ENCODE results near the gene ADCY9. TPM values are rescaled to one million over a fixed set of nuclear protein-coding genes. Genes with fewer than 3 reads are reported as not detected.

The ADCY9 gene
- total RNA-seq, 1 experiment from 2014 or later: 9.8 TPM

DNA sequence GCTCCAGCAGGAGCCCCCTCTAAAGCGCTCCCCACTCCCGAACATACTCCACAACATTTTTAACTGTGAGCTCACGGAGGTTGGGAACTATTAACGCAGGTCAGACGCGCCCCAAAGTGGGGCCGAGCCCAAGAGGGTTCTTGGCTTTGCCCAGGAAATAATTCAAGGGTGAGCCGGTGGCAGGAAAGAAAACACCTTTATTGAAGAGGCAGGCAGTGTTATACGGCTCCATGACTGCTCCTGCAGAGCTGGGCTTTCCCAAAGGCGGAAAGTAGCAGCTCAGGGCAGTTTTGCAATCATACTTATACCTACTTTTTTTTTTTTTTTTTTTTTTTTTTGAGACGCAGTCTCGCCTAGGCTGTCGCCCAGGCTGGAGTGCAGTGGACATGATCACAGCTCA lies 6.2 kb downstream of the ADCY9 start:
- no peaks in the 10 kb centered on the region for H3K9me2 ChIP-seq (ENCODE audit: insufficient read depth)
- no peak for ATAC-seq
- no peak overlapping the region for H2AFZ ChIP-seq (ENCODE audit: low read depth, low read length, poor library complexity, severe bottlenecking)
- ChIA-PET CTCF (no interaction called here), RAD21 (ENCODE audit: low non-redundant PET in 1 of 2, low total read pairs in 2 of 2, uncharacterized antibody in 2 of 2, unreplicated experiment in 2 of 2) (no interaction called here), POLR2A (no interaction called here)
- BruUV-seq (replicated peaks): no TSS peak
- H3K79me2 ChIP-seq (ENCODE audit: insufficient read depth, low read length): 0 out of 2 replicates have a peak, but pooled peaks cover 3% of the 10 kb centered on the region
- no peaks in the 10 kb centered on the region for H3K27me3 ChIP-seq (ENCODE audit: insufficient read depth, low read length)
- no peak overlapping the region for H3K4me2 ChIP-seq (ENCODE audit: low read length)
- intact Hi-C loops (cut with micrococcal nuclease): no loop called here
- H3K27ac ChIP-seq (ENCODE audit: low read depth, low read length): no peak overlapping the region
- DNase-seq (ENCODE audit: low read depth, low spot score): no peak
- no peaks in the 10 kb centered on the region for H3K36me3 ChIP-seq (ENCODE audit: control insufficient read depth in 1 of 2, insufficient read depth in 2 of 2, low read length in 2 of 2)
- no peaks in the 10 kb centered on the region for H4K20me1 ChIP-seq (ENCODE audit: insufficient read depth)
- no peak overlapping the region for H3K4me3 ChIP-seq (replicated peaks in 1 of 2; ENCODE audit: low read depth in 1 of 2, low read length in 2 of 2)
- H3K9ac ChIP-seq (ENCODE audit: low read length): no peak overlapping the region
- TF ChIP-seq POLR2A (IDR thresholded peaks at IDR 0.05; ENCODE audit: borderline replicate concordance, extremely low read depth, insufficient read depth, insufficient read length) (no peak), ELF1 (IDR thresholded peaks at IDR 0.05; ENCODE audit: borderline replicate concordance, low read depth) (no peak), EZH2 (IDR thresholded peaks at IDR 0.05) (no peak), TCF7L2 (IDR thresholded peaks at IDR 0.05; ENCODE audit: borderline replicate concordance, extremely low read depth, insufficient read depth, insufficient read length) (no peak), EZH2phosphoT487 (IDR thresholded peaks at IDR 0.05; ENCODE audit: borderline replicate concordance) (no peak)
- TF ChIP-seq, protein P1, sequence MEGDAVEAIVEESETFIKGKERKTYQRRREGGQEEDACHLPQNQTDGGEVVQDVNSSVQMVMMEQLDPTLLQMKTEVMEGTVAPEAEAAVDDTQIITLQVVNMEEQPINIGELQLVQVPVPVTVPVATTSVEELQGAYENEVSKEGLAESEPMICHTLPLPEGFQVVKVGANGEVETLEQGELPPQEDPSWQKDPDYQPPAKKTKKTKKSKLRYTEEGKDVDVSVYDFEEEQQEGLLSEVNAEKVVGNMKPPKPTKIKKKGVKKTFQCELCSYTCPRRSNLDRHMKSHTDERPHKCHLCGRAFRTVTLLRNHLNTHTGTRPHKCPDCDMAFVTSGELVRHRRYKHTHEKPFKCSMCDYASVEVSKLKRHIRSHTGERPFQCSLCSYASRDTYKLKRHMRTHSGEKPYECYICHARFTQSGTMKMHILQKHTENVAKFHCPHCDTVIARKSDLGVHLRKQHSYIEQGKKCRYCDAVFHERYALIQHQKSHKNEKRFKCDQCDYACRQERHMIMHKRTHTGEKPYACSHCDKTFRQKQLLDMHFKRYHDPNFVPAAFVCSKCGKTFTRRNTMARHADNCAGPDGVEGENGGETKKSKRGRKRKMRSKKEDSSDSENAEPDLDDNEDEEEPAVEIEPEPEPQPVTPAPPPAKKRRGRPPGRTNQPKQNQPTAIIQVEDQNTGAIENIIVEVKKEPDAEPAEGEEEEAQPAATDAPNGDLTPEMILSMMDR (IDR thresholded peaks at IDR 0.05 in 2 of 3, conservative IDR thresholded peaks at IDR 0.05 in 1 of 3; ENCODE audit: borderline replicate concordance in 1 of 3, insufficient read depth in 1 of 3, low read depth in 2 of 3, low read length in 2 of 3): no peak
- TF ChIP-seq, protein P2, sequence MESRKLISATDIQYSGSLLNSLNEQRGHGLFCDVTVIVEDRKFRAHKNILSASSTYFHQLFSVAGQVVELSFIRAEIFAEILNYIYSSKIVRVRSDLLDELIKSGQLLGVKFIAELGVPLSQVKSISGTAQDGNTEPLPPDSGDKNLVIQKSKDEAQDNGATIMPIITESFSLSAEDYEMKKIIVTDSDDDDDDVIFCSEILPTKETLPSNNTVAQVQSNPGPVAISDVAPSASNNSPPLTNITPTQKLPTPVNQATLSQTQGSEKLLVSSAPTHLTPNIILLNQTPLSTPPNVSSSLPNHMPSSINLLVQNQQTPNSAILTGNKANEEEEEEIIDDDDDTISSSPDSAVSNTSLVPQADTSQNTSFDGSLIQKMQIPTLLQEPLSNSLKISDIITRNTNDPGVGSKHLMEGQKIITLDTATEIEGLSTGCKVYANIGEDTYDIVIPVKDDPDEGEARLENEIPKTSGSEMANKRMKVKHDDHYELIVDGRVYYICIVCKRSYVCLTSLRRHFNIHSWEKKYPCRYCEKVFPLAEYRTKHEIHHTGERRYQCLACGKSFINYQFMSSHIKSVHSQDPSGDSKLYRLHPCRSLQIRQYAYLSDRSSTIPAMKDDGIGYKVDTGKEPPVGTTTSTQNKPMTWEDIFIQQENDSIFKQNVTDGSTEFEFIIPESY (IDR thresholded peaks at IDR 0.05; ENCODE audit: extremely low read depth, insufficient replicate concordance, low read length): no peak
- TF ChIP-seq, protein P3, sequence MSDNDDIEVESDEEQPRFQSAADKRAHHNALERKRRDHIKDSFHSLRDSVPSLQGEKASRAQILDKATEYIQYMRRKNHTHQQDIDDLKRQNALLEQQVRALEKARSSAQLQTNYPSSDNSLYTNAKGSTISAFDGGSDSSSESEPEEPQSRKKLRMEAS (IDR thresholded peaks at IDR 0.05): no peak
- H3K9me3 ChIP-seq (ENCODE audit: control insufficient read depth in 1 of 2, insufficient read depth in 1 of 2, low read depth in 1 of 2, low read length in 2 of 2): no peaks in the 10 kb centered on the region
- no peaks in the 10 kb centered on the region for H3K4me1 ChIP-seq (ENCODE audit: control insufficient read depth in 1 of 2, insufficient read depth in 2 of 2, low read length in 2 of 2)

All from HCT116 (cell line).